Brain pericyte (primary cell): ENCODE measurements around the gene NR6A1.
"Not testable (repeated sequence)": the region's sequence is repeated elsewhere in the genome, so short reads cannot be mapped to it uniquely, and the experiment has no call there.

Experiments
- DNase-seq: peaks from one replicate; pipeline ENCODE4 v3.0.0-alpha.2; 2012; ENCODE audit warnings: low read depth, low spot score

NR6A1 gene

DNA sequence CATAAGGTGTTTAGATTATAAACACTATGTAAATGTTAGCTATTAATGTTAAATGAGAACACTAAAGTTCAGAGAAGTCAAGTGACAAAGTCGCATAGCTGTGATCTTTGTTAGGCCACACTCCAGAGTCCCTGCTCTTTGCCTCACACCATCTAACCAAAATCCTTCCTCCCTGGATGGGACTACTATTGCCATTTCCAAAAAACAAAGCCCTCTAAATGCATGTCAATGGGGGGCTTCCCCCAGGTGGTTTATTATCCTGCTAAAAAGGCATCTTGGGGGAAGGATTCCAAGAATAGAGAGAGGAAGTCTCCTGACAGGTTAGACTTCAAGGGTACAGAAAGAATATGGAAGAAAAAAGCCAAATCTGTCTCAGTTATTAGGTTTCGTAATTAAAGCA, 10.4 kb downstream of the NR6A1 start:
- DNase-seq, result no peak

DNA sequence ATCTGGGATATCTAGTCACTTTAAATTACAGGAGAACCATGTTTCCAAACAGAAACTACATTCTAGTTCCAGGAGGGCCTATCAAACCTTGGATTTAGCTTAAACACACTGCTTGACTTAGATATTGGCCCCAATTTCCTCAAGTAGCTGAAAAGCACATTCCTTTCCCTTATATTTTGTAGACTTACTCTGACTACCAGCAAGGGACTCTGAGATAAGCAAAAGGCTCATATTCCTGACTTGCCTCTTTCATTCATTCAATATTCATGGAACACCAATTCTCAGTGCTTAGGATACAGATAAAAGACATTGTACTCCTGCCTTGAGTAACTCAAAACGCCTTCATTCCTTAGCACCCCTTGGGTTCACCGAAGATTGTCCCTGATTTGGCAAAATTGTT, 11.8 kb downstream of the NR6A1 start:
- DNase-seq, result no peak

- no peak for DNase-seq
Measured at GRCh38 chr9:124758691-124759090, 12.4 kb downstream of the NR6A1 start.

GRCh38 chr9:124758061-124758460, 13.1 kb downstream of the NR6A1 start:
- no peak for DNase-seq

GRCh38 chr9:124757616-124758015, 13.5 kb downstream of the NR6A1 start:
- no peak for DNase-seq

DNA sequence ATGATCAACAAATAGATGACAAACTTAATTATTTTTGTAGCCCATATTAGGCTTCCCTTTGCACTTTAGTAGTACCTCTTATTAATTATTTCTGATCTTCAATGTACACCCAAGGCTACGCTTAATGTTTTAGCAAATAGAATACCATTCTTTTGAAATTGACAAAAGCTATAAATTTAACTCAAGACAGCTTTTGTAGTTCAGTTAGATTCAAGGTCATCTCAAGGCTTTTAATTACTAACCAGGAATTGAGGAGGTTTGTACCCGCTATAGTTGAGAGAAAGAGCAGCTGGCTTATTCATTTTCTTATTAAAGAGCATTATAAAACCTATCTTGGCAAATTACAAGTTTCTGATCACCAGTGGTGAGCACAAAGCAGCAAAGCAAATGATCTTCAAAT, 15.1 kb downstream of the NR6A1 start:
- no peak for DNase-seq

GRCh38 chr9:124755061-124755460, 16.1 kb downstream of the NR6A1 start:
- DNase-seq, result no peak

DNA sequence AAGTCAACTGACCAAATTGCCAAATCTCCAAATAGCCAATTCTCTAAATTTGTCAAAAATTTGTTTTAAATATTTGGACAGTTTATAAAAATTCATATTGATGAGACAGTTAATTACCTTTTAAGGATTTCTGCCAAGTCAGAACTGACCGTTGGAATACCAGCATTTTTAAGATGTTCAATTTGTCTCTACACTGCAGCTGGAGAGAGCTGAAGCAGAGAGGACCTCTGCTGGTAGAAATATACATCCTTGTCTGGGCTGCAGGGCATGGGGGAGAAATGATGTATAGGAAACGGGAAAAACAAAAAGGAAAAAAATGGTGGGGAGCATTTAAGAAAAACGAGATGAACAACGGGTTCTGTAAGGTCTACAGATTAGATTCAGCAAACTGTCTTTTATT, 16.8 kb downstream of the NR6A1 start:
- no peak for DNase-seq

DNA sequence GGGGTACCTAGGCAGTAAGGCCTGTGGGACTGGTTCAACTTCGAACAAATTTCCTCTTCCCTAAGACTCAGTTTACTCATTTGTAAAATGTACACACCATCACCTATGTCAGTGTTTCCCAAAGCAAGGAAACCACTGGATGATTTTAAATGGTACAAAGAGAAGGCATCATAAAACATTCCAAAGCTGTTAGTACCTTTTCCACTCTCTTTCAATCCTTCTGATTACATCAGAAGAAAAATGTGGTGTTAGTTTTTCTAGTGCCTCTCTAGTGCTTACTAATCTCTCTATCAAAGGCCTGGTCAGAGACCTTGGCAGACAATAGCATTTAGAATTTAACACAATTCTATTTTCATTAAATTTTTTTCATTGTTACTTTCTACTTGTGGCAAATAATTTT, 18.1 kb downstream of the NR6A1 start:
- DNase-seq, result no peak

GRCh38 chr9:124749781-124750180, 21.3 kb downstream of the NR6A1 start:
- no peak for DNase-seq

GRCh38 chr9:124749284-124749683, 21.8 kb downstream of the NR6A1 start:
- DNase-seq, result no peak

GRCh38 chr9:124747065-124747464, 24.0 kb downstream of the NR6A1 start:
- DNase-seq, result no peak

- no peak for DNase-seq
Measured at GRCh38 chr9:124743686-124744348, 27.3 kb downstream of the NR6A1 start.

- DNase-seq, result no peak
Measured at GRCh38 chr9:124742940-124743339, 28.2 kb downstream of the NR6A1 start.

- DNase-seq, result no peak
Measured at GRCh38 chr9:124741662-124742061, 29.4 kb downstream of the NR6A1 start.

DNA sequence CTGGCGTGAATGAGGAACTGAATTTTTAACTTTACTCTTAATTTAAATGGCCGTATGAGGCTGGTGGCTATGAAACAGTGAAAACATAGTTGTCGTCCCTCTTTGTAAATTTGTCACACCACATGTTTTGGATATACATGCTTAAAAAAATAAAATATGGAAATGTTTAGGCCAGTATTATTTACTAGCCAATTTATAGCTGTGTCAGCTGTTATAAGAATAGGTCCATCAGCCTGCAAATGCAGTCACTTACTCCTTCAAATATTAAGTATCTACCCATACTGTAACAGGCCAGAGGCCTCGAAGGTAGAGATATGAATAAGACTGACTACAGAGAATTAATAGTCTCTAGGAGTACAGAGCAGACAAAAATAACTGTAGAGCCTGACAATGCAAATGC, 30.0 kb downstream of the NR6A1 start:
- DNase-seq, result no peak

- DNase-seq, result no peak
Measured at GRCh38 chr9:124739360-124739759, 31.8 kb downstream of the NR6A1 start.

GRCh38 chr9:124738075-124738474, 33.0 kb downstream of the NR6A1 start:
- not testable (repeated sequence) for DNase-seq

- DNase-seq, result no peak
Measured at GRCh38 chr9:124735121-124735520, 36.0 kb downstream of the NR6A1 start.

DNA sequence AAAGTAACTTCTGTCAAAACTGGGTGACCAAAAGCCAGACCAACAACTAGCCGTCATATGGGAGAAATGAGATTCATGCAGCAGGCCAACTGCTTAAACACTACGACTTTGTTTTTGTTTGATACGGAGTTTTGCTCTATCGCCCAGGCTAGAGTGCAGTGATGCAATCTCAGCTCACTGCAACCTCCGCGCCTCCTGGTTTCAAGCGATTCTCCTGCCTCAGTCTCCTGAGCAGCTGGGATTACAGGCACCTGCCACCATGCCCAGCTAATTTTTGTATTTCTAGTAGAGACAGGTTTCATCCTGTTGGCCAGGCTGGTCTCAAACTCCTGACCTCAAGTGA, 36.4 kb downstream of the NR6A1 start:
- DNase-seq, result not testable (repeated sequence)

DNA sequence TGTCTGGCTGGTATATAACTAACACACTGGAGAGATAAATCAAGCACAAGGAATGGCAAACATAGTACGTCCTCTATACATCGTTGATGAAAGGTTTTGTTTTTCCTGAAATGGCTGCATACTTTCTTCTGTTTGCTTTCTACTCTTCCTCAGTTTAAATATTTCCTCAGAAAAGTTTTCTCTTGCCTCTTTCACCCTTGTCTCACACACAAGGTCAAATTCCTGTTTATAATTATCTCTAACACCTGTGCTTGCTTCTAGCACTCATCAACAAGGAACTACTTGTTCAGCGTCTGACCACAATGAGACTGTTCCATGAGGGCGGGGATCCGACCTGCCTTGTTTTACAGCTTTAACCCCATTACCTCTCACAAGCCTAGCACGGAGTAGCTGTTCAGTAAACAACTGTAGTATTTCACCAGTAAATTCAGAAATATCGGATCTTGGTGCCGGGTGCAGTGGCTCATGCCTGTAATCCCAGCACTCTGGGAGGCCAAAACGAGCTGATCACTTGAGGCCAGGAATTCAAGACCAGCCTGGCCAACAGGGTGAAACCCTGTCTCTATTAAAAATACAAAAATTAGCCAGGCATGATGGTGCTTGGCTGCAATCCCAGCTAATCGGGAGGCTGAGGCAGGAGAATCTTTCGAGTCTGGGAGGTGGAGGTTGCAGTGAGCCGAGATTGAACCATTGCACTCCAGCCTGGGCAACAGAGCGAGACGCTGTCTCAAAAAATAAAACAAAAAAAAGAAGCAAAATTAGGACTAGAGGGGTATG, 37.0 kb downstream of the NR6A1 start:
- DNase-seq, result no peak

GRCh38 chr9:124730772-124731171, 40.3 kb downstream of the NR6A1 start:
- no peak for DNase-seq

GRCh38 chr9:124726886-124727285, 44.2 kb downstream of the NR6A1 start:
- DNase-seq, result no peak

DNA sequence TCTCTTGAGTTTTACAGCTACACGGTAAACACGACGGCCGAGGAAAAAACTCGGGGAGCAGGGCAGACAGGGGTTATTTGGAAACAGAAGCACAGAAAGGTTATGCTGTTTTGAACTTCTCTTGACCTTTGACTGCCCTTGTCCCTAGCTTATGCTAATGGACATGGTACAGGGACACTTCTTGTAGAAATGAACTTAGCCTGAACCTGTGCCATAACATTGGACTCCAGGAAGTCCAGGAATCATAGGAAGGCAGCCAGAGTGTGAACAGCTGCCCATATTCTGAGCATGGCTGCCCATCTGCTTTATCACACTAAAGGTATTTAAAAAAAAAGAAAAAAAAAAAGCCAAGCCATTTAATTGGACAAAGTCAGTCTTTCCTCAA, 46.1 kb downstream of the NR6A1 start:
- DNase-seq, result no peak
